HG03135 (cell line): Measurements from ENCODE around the gene ERBB4.
"Not testable (repeated sequence)": the region's sequence is repeated elsewhere in the genome, so short reads cannot be mapped to it uniquely, and the experiment has no call there.

Experiments used
- ATAC-seq: cut with Tn5 transposase; IDR thresholded peaks from one replicate; pipeline ENCODE4 v1.9.1; 2021; ENCODE audit warnings: mild to moderate bottlenecking, moderate library complexity; ENCODE audit not compliant: unreplicated experiment

ERBB4 gene

GRCh38 chr2:212530373-212530772 is 8.2 kb downstream of the ERBB4 start:
- ATAC-seq: no peak

- ATAC-seq: no peak
Observed at GRCh38 chr2:212528106-212528856, 10.3 kb downstream of the ERBB4 start.

- ATAC-seq: no peak
Observed at GRCh38 chr2:212526059-212526458, 12.5 kb downstream of the ERBB4 start.

GRCh38 chr2:212523756-212524155 is 14.8 kb downstream of the ERBB4 start:
- no peak for ATAC-seq

- no peak for ATAC-seq
Observed at GRCh38 chr2:212520340-212520739, 18.3 kb downstream of the ERBB4 start.

GRCh38 chr2:212517693-212518092 is 20.9 kb downstream of the ERBB4 start:
- ATAC-seq: no peak

GRCh38 chr2:212505586-212505985 is 33.0 kb downstream of the ERBB4 start:
- no peak for ATAC-seq

GRCh38 chr2:212495046-212495445 is 43.6 kb downstream of the ERBB4 start:
- ATAC-seq: no peak

- ATAC-seq: no peak
Observed at GRCh38 chr2:212494418-212495020, 44.1 kb downstream of the ERBB4 start.

- ATAC-seq: peak; percentile 74
Observed at GRCh38 chr2:212489719-212490346, 48.8 kb downstream of the ERBB4 start.

- ATAC-seq: no peak
Observed at GRCh38 chr2:212488611-212489010, 50.0 kb downstream of the ERBB4 start.

- ATAC-seq: no peak
Observed at GRCh38 chr2:212484563-212485080, 54.0 kb downstream of the ERBB4 start.

GRCh38 chr2:212480447-212480846 is 58.2 kb downstream of the ERBB4 start:
- ATAC-seq: no peak

- no peak for ATAC-seq
Observed at GRCh38 chr2:212477571-212477970, 61.0 kb downstream of the ERBB4 start.

GRCh38 chr2:212473211-212473610 is 65.4 kb downstream of the ERBB4 start:
- no peak for ATAC-seq

GRCh38 chr2:212467551-212467950 is 71.1 kb downstream of the ERBB4 start:
- ATAC-seq: not testable (repeated sequence)

GRCh38 chr2:212465456-212465855 is 73.1 kb downstream of the ERBB4 start:
- ATAC-seq: no peak

- not testable (repeated sequence) for ATAC-seq
Observed at GRCh38 chr2:212461708-212462107, 76.9 kb downstream of the ERBB4 start.

GRCh38 chr2:212454149-212454548 is 84.5 kb downstream of the ERBB4 start:
- no peak for ATAC-seq

GRCh38 chr2:212451786-212452231 is 86.8 kb downstream of the ERBB4 start:
- no peak for ATAC-seq

GRCh38 chr2:212448698-212449097 is 89.9 kb downstream of the ERBB4 start:
- no peak for ATAC-seq

- no peak for ATAC-seq
Observed at GRCh38 chr2:212441821-212442220, 96.8 kb downstream of the ERBB4 start.
